Loucy (cell line): ENCODE data around the gene TAS1R1.

ENCODE experiments used
- EZH2phosphoT487 ChIP-seq: fragments of 200-600 bp; IDR thresholded peaks from 2 replicates; pipeline ENCODE4 v1.6.1; 2018; ENCODE audit warnings: antibody characterized with exemption, mild to moderate bottlenecking, moderate library complexity, borderline replicate concordance
- TF ChIP-seq, protein P1 (sequence below): fragments of 200-600 bp; sonication (generic); conservative IDR thresholded peaks from 2 replicates; pipeline ENCODE4 v1.5.1; 2014; ENCODE audit warnings: mild to moderate bottlenecking, antibody characterized with exemption, low read length

DNA sequence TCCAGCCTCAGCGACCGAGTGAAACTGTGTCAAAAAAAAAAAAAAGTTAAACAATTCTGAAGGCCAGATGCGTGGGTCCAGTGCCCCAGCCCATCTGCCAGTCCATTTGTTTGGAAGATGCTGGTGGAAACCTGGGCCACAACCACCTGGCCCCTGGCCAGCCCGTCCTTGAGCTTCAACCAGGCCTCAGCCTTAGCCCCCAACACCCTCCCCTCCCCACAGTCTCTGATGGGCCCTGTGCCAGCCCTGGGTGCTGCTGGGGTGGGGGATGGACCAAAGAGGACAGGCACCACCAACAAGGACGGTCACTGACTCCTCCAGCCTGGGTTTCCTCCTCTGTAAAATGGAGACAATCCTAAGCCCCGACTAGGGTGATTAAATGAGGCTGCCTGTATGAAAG, 44.1 kb upstream of the TAS1R1 start:
- TF ChIP-seq, protein P1, sequence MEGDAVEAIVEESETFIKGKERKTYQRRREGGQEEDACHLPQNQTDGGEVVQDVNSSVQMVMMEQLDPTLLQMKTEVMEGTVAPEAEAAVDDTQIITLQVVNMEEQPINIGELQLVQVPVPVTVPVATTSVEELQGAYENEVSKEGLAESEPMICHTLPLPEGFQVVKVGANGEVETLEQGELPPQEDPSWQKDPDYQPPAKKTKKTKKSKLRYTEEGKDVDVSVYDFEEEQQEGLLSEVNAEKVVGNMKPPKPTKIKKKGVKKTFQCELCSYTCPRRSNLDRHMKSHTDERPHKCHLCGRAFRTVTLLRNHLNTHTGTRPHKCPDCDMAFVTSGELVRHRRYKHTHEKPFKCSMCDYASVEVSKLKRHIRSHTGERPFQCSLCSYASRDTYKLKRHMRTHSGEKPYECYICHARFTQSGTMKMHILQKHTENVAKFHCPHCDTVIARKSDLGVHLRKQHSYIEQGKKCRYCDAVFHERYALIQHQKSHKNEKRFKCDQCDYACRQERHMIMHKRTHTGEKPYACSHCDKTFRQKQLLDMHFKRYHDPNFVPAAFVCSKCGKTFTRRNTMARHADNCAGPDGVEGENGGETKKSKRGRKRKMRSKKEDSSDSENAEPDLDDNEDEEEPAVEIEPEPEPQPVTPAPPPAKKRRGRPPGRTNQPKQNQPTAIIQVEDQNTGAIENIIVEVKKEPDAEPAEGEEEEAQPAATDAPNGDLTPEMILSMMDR = no peak
- no peak for TF ChIP-seq EZH2phosphoT487
